Omental fat pad (tissue), 4 donors: ENCODE results near the gene COQ8A. TPM values are rescaled to one million over a fixed set of nuclear protein-coding genes. Genes with fewer than 3 reads are reported as not detected.

ENCODE experiments used
- ATAC-seq: fragments of 150-250 bp; one replicate; pipeline ENCODE4 v1.9.1; 2016; ENCODE audit warnings: mild to moderate bottlenecking, moderate library complexity; ENCODE audit not compliant: low FRiP score
- DNase-seq: peaks from one replicate; pipeline ENCODE4 v3.0.0-alpha.2; 2019; ENCODE audit warnings: low spot score
- CTCF ChIP-seq, 3 donors: fragments of 450-650 bp; IDR thresholded peaks; one replicate each; pipeline ENCODE4 v1.5.1; 2016 to 2017; ENCODE audit warnings: antibody characterized with exemption in 3 of 3, mild to moderate bottlenecking in 3 of 3, moderate library complexity in 2 of 3
- small RNA-seq: library from RNA; depleted of rRNA; stranded (forward); fragments of <200 nt; gene quantifications from one replicate; pipeline ENCODE3, GENCODE V24; 2016
- total RNA-seq, 4 donors: library from RNA; depleted of rRNA; stranded (reverse); fragments of >200 nt; gene quantifications; one replicate each; pipeline ENCODE4 v1.1.0, GENCODE V29; 2016

Gene COQ8A
- total RNA-seq, 4 donors from 2014 or later = 118 to 175 (median 140) TPM

- DNase-seq (no peak), ATAC-seq (no peak)
- no peak for TF ChIP-seq CTCF (IDR thresholded peaks at IDR 0.05)
Measured at GRCh38 chr1:227010645-227011044, 70.6 kb downstream of the COQ8A start.

GRCh38 chr1:227016990-227017389 lies 76.9 kb downstream of the COQ8A start:
- DNase-seq (no peak), ATAC-seq (no peak)
- no peak for TF ChIP-seq CTCF (IDR thresholded peaks at IDR 0.05)

- ATAC-seq = no peak
- no peak for TF ChIP-seq CTCF (IDR thresholded peaks at IDR 0.05)
- no peak for DNase-seq
Measured at GRCh38 chr1:227032396-227032795, 92.3 kb downstream of the COQ8A start.

- TF ChIP-seq CTCF (IDR thresholded peaks at IDR 0.05) = no peak
- ATAC-seq (no peak), DNase-seq (no peak)
Measured at GRCh38 chr1:227033880-227034279, 93.8 kb downstream of the COQ8A start.

GRCh38 chr1:227035316-227035715 lies 95.2 kb downstream of the COQ8A start:
- DNase-seq (no peak), ATAC-seq (no peak)
- TF ChIP-seq CTCF (IDR thresholded peaks at IDR 0.05) = no peak

GRCh38 chr1:227037121-227037520 lies 97.0 kb downstream of the COQ8A start:
- no peak for TF ChIP-seq CTCF (IDR thresholded peaks at IDR 0.05)
- no peak for ATAC-seq

More at GRCh38 chr1:227037121-227037520, 97.0 kb downstream of the COQ8A start:
- DNase-seq = no peak

Small RNA genes lying within 50 kb of the gene (small RNA-seq; reads per million reads assigned to genes)
- not detected for gene AL353689.1

Other genes with a start within 250 kb of the COQ8A start
- 10 to 100 TPM; 22.2 to 68.6 (median 31.5) TPM for gene ITPKB, start 201.0 kb upstream of the COQ8A start, total RNA-seq
- gene PSEN2, start 69.7 kb upstream of the COQ8A start, total RNA-seq = 10 to 100 TPM; 25.5 to 34.3 (median 30.2) TPM